Measurements from ENCODE around the gene CTPS1. TPM values are rescaled to one million over a fixed set of nuclear protein-coding genes. Genes with fewer than 3 reads are reported as not detected.

The CTPS1 gene
- total and polyA plus RNA-seq, 2 of the 13 experiments (the other 11 are each of a cell fraction or from before 2014, with no cell fraction given), result 9.6 to 42.8 TPM

DNA sequence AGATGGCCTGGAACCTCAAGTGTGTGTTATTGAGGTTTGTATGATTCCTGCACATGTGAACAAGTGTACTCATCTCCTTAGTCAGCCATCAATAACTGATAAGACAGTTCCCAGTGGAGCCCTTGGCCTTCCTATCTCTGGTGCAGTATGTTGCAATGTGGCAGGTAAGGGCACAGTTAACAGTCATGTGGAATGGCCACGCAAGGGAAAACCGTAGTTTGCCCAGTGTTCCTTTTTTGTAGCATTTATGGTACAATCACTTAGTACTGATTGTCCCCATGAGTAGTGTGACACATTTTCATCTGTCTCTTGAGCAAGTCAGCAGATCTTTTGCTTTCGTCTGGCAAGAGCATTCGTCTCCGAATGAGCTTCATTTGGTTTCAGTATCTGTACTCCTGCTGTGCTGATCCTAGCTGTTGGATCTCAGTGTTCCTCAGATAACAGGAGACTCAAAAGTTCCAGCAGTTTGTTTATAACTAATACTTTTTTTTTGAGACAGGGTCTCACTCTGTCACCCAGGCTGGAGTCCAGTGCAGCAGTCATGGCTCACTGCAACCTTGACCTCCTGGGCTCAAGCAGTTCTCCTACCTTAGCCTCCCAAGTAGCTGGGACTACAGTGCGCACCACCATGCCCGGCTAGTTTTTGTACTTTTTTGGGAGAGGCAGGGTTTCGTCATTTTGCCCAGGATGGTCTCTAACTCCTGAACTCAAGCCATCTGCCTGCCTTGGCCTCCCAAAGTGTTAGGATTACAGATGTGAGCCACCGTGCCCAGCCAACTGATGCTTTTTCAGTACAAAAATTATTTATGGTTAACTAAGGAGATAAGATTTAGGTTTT lies 8.2 kb downstream of the CTPS1 start (continued):
- TF ChIP-seq, protein P1, sequence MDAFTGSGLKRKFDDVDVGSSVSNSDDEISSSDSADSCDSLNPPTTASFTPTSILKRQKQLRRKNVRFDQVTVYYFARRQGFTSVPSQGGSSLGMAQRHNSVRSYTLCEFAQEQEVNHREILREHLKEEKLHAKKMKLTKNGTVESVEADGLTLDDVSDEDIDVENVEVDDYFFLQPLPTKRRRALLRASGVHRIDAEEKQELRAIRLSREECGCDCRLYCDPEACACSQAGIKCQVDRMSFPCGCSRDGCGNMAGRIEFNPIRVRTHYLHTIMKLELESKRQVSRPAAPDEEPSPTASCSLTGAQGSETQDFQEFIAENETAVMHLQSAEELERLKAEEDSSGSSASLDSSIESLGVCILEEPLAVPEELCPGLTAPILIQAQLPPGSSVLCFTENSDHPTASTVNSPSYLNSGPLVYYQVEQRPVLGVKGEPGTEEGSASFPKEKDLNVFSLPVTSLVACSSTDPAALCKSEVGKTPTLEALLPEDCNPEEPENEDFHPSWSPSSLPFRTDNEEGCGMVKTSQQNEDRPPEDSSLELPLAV (CRISPR knock-in tag; conservative IDR thresholded peaks at IDR 0.05; ENCODE audit: low read depth), result no peak
- TF ChIP-seq RBFOX2 (IDR thresholded peaks at IDR 0.05; ENCODE audit: low read depth, low read length), result no peak
- TF ChIP-seq CEBPG (CRISPR knock-in tag; IDR thresholded peaks at IDR 0.05), result peak; percentile 71
- no peak for TF ChIP-seq ZNF562 (CRISPR knock-in tag; IDR thresholded peaks at IDR 0.05; ENCODE audit: borderline replicate concordance)
- TF ChIP-seq MXI1 (IDR thresholded peaks at IDR 0.05; ENCODE audit: borderline replicate concordance, low read depth, low read length), result no peak
- no peak for TF ChIP-seq RFX1 (IDR thresholded peaks at IDR 0.05)
- no peak for TF ChIP-seq JARID2 (CRISPR knock-in tag; IDR thresholded peaks at IDR 0.05; ENCODE audit: insufficient replicate concordance)
- TF ChIP-seq ZKSCAN1 (IDR thresholded peaks at IDR 0.05; ENCODE audit: low read length), result no peak
- peak; percentile 24; the same call in 1 of the 2 replicates for TF ChIP-seq ZFX (CRISPR knock-in tag; IDR thresholded peaks at IDR 0.05; ENCODE audit: low read depth)
- no peak for TF ChIP-seq IKZF1 (IDR thresholded peaks at IDR 0.05)
- no peak for TF ChIP-seq ZNF431 (CRISPR knock-in tag; IDR thresholded peaks at IDR 0.05; ENCODE audit: borderline replicate concordance, low read depth)
- no peak for TF ChIP-seq CCAR2 (optimal IDR thresholded peaks at IDR 0.05; ENCODE audit: low read depth, low read length)
- TF ChIP-seq ZNF460 (CRISPR knock-in tag; IDR thresholded peaks at IDR 0.05; ENCODE audit: borderline replicate concordance), result peak; percentile 43; the same call in 1 of the 2 replicates
- TF ChIP-seq ZBTB10 (CRISPR knock-in tag; IDR thresholded peaks at IDR 0.05; ENCODE audit: borderline replicate concordance), result no peak
- TF ChIP-seq HHEX (CRISPR knock-in tag; IDR thresholded peaks at IDR 0.05), result no peak
- TF ChIP-seq, protein P2, sequence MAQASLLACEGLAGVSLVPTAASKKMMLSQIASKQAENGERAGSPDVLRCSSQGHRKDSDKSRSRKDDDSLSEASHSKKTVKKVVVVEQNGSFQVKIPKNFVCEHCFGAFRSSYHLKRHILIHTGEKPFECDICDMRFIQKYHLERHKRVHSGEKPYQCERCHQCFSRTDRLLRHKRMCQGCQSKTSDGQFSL (CRISPR knock-in tag; IDR thresholded peaks at IDR 0.05), result no peak
- no peak for TF ChIP-seq SALL2 (CRISPR knock-in tag; IDR thresholded peaks at IDR 0.05)
- TF ChIP-seq, protein P3, sequence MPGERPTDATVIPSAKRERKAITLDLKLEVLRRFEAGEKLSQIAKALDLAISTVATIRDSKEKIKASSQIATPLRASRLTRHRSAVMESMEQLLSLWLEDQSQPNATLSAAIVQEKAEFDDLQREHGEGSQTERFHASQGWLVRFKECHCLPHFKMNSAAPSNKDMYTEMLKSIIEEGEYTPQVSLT (CRISPR knock-in tag; IDR thresholded peaks at IDR 0.05; ENCODE audit: borderline replicate concordance, low read depth), result no peak
- TF ChIP-seq, protein P4, sequence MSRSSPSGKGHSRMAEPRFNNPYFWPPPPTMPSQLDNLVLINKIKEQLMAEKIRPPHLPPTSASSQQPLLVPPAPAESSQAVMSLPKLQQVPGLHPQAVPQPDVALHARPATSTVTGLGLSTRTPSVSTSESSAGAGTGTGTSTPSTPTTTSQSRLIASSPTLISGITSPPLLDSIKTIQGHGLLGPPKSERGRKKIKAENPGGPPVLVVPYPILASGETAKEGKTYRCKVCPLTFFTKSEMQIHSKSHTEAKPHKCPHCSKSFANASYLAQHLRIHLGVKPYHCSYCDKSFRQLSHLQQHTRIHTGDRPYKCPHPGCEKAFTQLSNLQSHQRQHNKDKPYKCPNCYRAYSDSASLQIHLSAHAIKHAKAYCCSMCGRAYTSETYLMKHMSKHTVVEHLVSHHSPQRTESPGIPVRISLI (CRISPR knock-in tag; IDR thresholded peaks at IDR 0.05; ENCODE audit: borderline replicate concordance), result no peak
- no peak for TF ChIP-seq NFE2L2 (IDR thresholded peaks at IDR 0.05; ENCODE audit: low read length)
- TF ChIP-seq U2AF2 (IDR thresholded peaks at IDR 0.05; ENCODE audit: low read depth, low read length), result no peak
- TF ChIP-seq ZNF644 (CRISPR knock-in tag; IDR thresholded peaks at IDR 0.05; ENCODE audit: low read depth), result 0 out of 2 replicates have a peak, but pooled peaks have one; percentile 19
- no peak for TF ChIP-seq NRL (CRISPR knock-in tag; IDR thresholded peaks at IDR 0.05; ENCODE audit: borderline replicate concordance)
